K562 (cell line): Measurements from ENCODE around the gene EDA.

ENCODE experiments used
- BCLAF1 ChIP-seq, 2 experiments: fragments of 450-650 bp in 1 of 2; IDR thresholded peaks; 2 replicates each; pipeline ENCODE4 v1.6.1; 2011 to 2017; ENCODE audit warnings: low read depth in 2 of 2, antibody characterized with exemption in 1 of 2, borderline replicate concordance in 1 of 2, low read length in 1 of 2, mild to moderate bottlenecking in 1 of 2, mixed read lengths in 1 of 2; ENCODE audit not compliant: control insufficient read depth in 1 of 2
- CAMTA2 ChIP-seq: fragments of 250-450 bp; sonication (Bioruptor Pico); conservative IDR thresholded peaks from 2 replicates; pipeline ENCODE4 v1.5.1; 2022
- CTCF ChIP-seq, 3 experiments: IDR thresholded peaks in 2 of 3; conservative IDR thresholded peaks in 1 of 3; 2 replicates each; pipeline ENCODE4 v1.5.1; 2011 to 2012; ENCODE audit warnings: low read length in 3 of 3, mild to moderate bottlenecking in 3 of 3, control low read depth in 2 of 3, improper control_type of control experiment in 1 of 3, inconsistent platforms in 1 of 3, low read depth in 1 of 3, mixed read lengths in 1 of 3, moderate library complexity in 1 of 3; ENCODE audit not compliant: insufficient read depth in 2 of 3
- EGR1 ChIP-seq: fragments of 450-650 bp; conservative IDR thresholded peaks from 2 replicates; pipeline ENCODE4 v1.6.1; 2017; ENCODE audit warnings: mild to moderate bottlenecking
- HOMEZ ChIP-seq: fragments of 250-450 bp; sonication (Bioruptor Pico); IDR thresholded peaks from 2 replicates; pipeline ENCODE4 v1.4.0; 2020; ENCODE audit warnings: mild to moderate bottlenecking, moderate library complexity
- KLF16 ChIP-seq: IDR thresholded peaks from 2 replicates; pipeline ENCODE4 v1.6.1; 2016; ENCODE audit warnings: antibody characterized with exemption
- MLX ChIP-seq, 2 experiments: fragments of 450-650 bp in 1 of 2; sonication (generic) in 1 of 2; formaldehyde crosslinking; conservative IDR thresholded peaks; 2 replicates each; pipeline versions ENCODE4 v1.4.0 to v1.8.1; 2020 to 2022; ENCODE audit warnings: mild to moderate bottlenecking in 1 of 2, missing genetic modification reagents in 1 of 2
- SETDB1 ChIP-seq: IDR thresholded peaks from one replicate; pipeline ENCODE4 v1.6.1; 2012; ENCODE audit warnings: low read length, control low read depth, inconsistent platforms
- ZNF143 ChIP-seq: sonication (generic); formaldehyde crosslinking; IDR thresholded peaks from 2 replicates; pipeline ENCODE4 v1.9.0; 2022; ENCODE audit warnings: mild to moderate bottlenecking, missing genetic modification reagents

GRCh38 chrX:70009049-70009448 lies 393.1 kb downstream of the EDA start:
- TF ChIP-seq CTCF (IDR thresholded peaks at IDR 0.05 in 2 of 3, conservative IDR thresholded peaks at IDR 0.05 in 1 of 3; ENCODE audit: insufficient read depth in 2 of 3, low read depth in 1 of 3, low read length in 3 of 3) (no peak), HOMEZ (CRISPR knock-in tag) (no peak), EGR1 (no peak), ZNF143 (CRISPR knock-in tag) (no peak), KLF16 (no peak), SETDB1 (no peak), MLX (CRISPR knock-in tag; conservative IDR thresholded peaks at IDR 0.05) (no peak), CAMTA2 (CRISPR knock-in tag) (no peak), BCLAF1 (IDR thresholded peaks at IDR 0.05; ENCODE audit: borderline replicate concordance in 1 of 2, control insufficient read depth in 1 of 2, low read depth in 2 of 2, low read length in 1 of 2) (no peak)
